ENCODE results near the gene PTCD3.

PTCD3 gene

DNA sequence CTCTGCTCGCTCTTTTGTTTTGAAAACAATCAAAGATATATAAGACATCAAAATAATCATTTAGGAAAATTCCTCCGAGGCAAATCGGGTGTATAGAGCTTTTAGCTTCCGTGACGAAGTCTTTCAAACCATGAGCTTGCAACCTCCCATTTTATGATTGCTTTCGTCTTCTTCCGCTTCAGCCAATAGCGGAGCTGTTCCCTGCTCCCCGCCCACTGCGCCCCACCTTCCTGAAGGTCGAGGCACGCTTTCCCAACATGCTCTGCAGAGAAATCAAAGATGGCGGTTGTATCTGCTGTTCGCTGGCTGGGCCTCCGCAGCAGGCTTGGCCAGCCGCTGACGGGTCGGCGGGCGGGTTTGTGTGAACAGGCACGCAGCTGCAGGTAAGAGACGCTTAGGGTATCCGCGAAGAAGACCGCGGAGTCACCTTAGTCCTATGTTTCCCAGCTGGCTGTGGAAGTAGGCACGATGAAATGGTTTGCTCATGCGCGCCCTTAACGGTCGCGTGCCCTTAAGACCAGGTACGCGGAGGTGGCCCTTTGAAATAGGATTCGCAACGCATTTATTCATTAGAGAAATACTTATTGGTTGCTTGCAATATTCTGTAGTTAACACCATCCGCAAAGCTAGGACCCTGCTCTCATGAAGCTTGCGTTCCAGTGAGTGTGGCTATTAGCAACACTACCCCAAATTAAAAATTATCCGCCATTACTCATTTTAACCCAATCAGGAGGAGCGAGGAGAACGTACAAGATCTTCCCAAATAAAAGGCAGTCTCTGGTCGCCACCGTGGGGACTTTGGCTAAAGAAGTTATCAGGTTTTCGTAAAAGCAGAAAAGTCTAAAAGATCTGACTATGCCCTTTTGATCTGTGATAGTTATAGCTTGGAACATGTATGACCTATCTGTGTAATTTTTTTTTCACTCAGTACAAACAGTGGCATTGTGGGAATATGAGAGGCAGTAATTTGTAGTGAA lies at the start of gene PTCD3:
TSS of gene PTCD3 (plus strand) at position 267 of the 977 bp plus-strand sequence. CDS start at position 280, 13 bp downstream.
- DNase-seq (ENCODE audit: extremely low read depth, low read depth), result peak; percentile 86
- TF ChIP-seq, protein P1, sequence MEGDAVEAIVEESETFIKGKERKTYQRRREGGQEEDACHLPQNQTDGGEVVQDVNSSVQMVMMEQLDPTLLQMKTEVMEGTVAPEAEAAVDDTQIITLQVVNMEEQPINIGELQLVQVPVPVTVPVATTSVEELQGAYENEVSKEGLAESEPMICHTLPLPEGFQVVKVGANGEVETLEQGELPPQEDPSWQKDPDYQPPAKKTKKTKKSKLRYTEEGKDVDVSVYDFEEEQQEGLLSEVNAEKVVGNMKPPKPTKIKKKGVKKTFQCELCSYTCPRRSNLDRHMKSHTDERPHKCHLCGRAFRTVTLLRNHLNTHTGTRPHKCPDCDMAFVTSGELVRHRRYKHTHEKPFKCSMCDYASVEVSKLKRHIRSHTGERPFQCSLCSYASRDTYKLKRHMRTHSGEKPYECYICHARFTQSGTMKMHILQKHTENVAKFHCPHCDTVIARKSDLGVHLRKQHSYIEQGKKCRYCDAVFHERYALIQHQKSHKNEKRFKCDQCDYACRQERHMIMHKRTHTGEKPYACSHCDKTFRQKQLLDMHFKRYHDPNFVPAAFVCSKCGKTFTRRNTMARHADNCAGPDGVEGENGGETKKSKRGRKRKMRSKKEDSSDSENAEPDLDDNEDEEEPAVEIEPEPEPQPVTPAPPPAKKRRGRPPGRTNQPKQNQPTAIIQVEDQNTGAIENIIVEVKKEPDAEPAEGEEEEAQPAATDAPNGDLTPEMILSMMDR (IDR thresholded peaks at IDR 0.05; ENCODE audit: low read depth, low read length, missing control alignments), result no peak
- peak within 1 kb of the TSS; percentile 92 for H3K4me3 ChIP-seq (replicated peaks; ENCODE audit: low read depth, low read length)

DNA sequence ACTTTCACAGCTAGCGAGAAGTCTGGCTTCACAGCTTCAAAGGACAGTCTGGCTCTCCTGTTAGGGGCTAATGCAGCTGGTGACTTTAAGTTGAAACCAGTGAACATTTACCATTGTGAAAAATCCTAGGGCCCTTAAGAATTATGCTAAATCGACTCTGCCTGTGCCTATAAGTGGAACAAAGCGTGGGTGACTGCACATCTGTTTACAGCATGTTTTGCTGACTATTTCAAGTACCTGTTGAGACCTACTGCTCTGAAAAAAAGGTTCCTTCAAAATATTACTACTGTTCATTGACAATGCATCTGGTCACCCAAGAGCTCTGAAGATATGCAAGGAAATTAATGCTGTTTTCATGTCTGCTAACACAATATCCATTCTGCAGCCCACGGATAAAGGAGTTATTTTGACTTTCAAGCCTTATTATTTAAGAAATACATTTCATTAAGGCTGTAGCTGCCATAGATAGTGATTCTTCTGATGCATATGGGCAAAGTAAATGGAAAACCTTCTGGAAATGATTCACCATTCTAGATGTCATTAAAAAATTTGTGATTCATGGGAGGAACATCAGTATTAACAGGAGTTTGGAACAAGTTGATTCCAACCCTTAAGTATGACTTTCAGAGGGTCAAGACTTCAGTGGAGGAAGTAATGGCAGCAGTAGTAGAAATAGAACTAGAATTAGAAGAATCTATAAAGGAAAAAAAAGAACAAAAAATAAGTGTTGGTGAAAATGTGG lies 49.3 kb upstream of the PTCD3 start:
- no peak overlapping the region for H3K4me3 ChIP-seq (replicated peaks; ENCODE audit: low read depth, low read length)
- TF ChIP-seq, protein P1 (IDR thresholded peaks at IDR 0.05; ENCODE audit: low read depth, low read length, missing control alignments), result no peak
- DNase-seq (ENCODE audit: extremely low read depth, low read depth), result no peak

GRCh38 chr2:86062043-86062442 lies 44.0 kb upstream of the PTCD3 start:
- TF ChIP-seq, protein P1 (IDR thresholded peaks at IDR 0.05; ENCODE audit: low read depth, low read length, missing control alignments), result no peak
- H3K4me3 ChIP-seq (replicated peaks; ENCODE audit: low read depth, low read length), result no peak overlapping the region
- no peak for DNase-seq (ENCODE audit: extremely low read depth, low read depth)

DNA sequence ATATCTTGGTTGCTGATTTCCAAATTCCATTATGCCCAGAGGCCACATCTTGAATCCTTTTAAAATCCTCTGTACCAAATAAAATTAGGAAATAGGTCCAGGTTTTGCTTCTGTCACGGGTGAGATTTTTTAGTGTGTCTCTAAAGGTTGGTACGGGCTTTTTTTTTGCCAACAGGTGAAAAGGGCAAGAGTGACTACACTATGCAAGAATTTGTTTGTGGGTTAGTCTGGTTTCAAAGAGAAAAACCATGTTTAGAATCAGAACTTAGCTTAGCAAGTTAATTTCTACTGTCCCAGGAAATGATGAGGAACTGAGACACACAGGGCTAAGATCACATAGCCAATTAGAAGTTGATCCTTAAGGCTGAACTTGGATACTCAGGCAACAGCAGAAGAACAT lies 42.0 kb upstream of the PTCD3 start:
- DNase-seq (ENCODE audit: extremely low read depth, low read depth), result no peak
- TF ChIP-seq, protein P1 (IDR thresholded peaks at IDR 0.05; ENCODE audit: low read depth, low read length, missing control alignments), result no peak
- no peak overlapping the region for H3K4me3 ChIP-seq (replicated peaks; ENCODE audit: low read depth, low read length)

DNA sequence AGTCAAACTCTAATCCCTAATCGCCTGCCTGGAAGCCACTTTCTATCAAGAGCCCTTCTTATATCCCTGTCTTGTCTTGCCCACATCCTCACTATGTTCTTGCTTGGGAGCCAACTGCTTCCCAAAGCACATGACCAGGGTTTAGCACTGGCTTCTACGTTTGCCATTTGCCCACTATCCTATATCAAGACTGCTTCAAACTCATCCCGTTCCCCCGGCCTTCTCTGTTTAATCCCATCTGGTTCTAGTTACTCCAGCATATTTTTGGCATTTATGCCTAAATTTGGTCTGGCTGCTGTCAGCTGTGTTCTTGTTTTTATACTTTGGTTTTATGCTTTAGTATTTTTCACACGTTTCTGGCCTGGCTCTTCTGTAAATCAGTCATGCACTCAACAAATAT lies 40.5 kb upstream of the PTCD3 start:
- TF ChIP-seq, protein P1 (IDR thresholded peaks at IDR 0.05; ENCODE audit: low read depth, low read length, missing control alignments), result no peak
- H3K4me3 ChIP-seq (replicated peaks; ENCODE audit: low read depth, low read length), result no peak overlapping the region
- peak; percentile 76 for DNase-seq (ENCODE audit: extremely low read depth, low read depth)

DNA sequence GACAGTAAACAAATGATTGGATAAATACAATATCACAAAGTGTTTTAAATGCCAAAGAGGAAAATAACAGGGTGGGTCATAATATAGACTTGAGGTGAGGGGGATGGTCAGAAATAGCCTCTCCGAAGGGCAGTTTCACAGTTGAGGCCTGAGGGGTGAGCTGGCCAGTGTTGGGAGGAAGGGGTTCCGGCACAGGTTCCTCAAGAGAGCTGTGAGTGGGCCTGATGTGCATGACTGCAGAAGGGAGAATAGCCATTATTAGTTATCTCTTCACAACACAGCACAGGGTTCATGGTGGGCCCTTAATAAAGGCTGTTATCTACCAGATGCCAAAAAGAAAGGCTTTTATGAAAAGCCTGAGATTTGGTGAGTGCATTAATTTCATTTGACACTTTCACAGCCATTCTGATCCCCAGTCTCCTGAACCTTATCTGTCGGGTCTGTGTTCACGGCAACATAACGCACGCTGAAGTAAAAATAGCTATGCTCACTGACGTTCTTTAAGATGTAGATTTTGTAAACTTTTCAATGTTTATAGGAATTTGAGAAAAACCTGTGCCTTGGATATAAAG lies 39.9 kb upstream of the PTCD3 start:
- DNase-seq (ENCODE audit: extremely low read depth, low read depth), result no peak
- H3K4me3 ChIP-seq (replicated peaks; ENCODE audit: low read depth, low read length), result no peak overlapping the region
- TF ChIP-seq, protein P1 (IDR thresholded peaks at IDR 0.05; ENCODE audit: low read depth, low read length, missing control alignments), result no peak

Measured in HFF-Myc (cell line).